ENCODE results near the gene INTS1.

The INTS1 gene

DNA sequence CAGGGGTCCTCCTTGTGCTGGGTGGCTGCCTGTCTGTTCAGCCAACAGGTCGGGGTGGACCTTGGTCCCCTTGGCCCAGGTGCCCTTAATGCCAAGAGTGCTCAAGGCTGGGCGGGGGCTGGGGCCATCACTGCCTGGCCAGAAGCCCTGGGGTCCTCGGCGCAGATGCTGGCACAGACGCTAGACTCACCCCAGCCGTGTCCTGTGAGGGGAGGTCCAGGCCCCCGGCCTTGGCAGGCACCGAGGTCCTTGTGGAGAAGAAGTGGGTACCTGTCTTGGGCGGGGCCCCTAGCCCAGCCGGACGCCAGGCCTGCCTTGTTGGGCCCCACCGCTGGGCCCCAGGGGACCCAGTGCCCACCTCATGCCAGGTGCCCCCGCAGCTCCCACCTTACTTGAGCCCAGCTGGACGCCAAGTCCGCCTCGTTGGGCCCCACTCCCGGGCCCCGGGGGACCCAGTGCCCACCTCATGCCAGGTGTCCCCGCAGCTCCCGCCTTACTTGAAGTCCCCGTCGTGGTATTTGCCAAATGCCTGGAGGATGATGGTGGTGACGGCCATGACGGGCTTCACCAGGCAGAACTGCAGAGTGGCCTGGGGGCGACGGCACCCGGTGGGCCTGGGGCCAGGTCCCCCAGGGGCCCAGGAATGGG, 45.3 kb upstream of the INTS1 start:
- no peak overlapping the region for H3K4me3 ChIP-seq (ENCODE audit: low read depth, low read length)
- no peak for TF ChIP-seq CTCF (IDR thresholded peaks at IDR 0.05; ENCODE audit: low read depth, low read length)
- in situ Hi-C loops (cut with HindIII; ENCODE audit: low sequenced_read_pairs) = no loop called here
- DNase-seq (ENCODE audit: low read depth, low spot score) = no peak

DNA sequence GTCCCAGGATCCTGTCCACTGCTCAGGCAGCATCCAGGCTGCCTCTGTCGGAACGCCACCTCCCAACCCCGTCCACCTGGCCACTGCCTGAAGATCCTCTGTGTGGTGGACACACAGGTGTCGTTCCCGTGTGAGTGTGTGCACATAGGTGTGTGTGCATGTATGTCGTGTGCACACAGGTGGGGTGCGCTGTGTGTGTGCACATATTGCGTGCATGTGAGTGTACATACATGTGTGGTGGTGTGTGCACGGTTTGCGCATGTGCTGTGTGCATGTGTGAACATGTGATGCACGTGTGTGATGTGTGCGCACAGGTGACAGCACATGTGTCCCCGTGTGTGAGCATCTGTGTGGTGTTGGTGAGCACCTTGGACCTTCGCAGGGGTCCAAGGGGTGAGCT, 44.8 kb upstream of the INTS1 start:
- no peak for DNase-seq (ENCODE audit: low read depth, low spot score)
- TF ChIP-seq CTCF (IDR thresholded peaks at IDR 0.05; ENCODE audit: low read depth, low read length) = no peak
- in situ Hi-C loops (cut with HindIII; ENCODE audit: low sequenced_read_pairs) = no loop called here
- H3K4me3 ChIP-seq (ENCODE audit: low read depth, low read length) = no peak overlapping the region

GRCh38 chr7:1548438-1548831, 44.2 kb upstream of the INTS1 start:
- TF ChIP-seq CTCF (IDR thresholded peaks at IDR 0.05; ENCODE audit: low read depth, low read length) = no peak
- no peak for DNase-seq (ENCODE audit: low read depth, low spot score)
- H3K4me3 ChIP-seq (ENCODE audit: low read depth, low read length) = no peak overlapping the region
- in situ Hi-C loops (cut with HindIII; ENCODE audit: low sequenced_read_pairs) = no loop called here

DNA sequence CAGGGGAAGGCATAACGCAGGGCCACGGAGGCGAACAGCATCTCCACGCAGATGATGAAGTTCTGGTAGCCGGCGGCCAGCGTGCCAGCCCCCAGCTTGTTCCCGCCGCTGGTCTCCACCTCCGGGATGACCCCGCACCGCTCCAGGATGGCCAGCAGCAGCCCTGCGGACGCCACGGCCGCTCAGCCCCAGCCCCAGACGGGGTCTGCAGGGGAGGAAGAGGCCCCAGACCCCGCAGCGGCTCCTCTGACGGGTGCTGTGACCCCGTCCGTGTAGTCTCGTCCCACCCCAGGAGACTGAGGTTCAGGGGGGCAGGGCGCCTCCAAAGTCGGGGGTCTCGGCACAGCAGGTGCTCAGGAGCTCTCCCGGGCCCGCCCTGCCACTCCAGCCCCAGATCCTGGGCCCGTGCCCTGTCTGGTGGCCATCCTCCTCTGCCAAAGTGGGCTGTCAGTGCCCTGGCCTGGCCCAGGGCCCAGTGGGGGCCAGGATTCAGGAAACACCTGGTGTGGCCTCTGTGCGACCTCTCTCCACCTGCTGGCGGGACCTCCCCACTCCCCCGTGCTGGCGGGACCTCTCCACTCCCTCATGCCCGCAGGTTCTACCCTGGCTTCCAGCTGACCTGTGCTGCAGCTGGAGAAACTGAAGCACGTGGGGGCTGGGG, 43.7 kb upstream of the INTS1 start:
- TF ChIP-seq CTCF (IDR thresholded peaks at IDR 0.05; ENCODE audit: low read depth, low read length) = no peak
- in situ Hi-C loops (cut with HindIII; ENCODE audit: low sequenced_read_pairs) = no loop called here
- no peak overlapping the region for H3K4me3 ChIP-seq (ENCODE audit: low read depth, low read length)
- DNase-seq (ENCODE audit: low read depth, low spot score) = no peak

GRCh38 chr7:1546909-1547776, 43.0 kb upstream of the INTS1 start:
- H3K4me3 ChIP-seq (ENCODE audit: low read depth, low read length) = no peak overlapping the region
- TF ChIP-seq CTCF (IDR thresholded peaks at IDR 0.05; ENCODE audit: low read depth, low read length) = no peak
- DNase-seq (ENCODE audit: low read depth, low spot score) = no peak
- in situ Hi-C loops (cut with HindIII; ENCODE audit: low sequenced_read_pairs) = no loop called here

DNA sequence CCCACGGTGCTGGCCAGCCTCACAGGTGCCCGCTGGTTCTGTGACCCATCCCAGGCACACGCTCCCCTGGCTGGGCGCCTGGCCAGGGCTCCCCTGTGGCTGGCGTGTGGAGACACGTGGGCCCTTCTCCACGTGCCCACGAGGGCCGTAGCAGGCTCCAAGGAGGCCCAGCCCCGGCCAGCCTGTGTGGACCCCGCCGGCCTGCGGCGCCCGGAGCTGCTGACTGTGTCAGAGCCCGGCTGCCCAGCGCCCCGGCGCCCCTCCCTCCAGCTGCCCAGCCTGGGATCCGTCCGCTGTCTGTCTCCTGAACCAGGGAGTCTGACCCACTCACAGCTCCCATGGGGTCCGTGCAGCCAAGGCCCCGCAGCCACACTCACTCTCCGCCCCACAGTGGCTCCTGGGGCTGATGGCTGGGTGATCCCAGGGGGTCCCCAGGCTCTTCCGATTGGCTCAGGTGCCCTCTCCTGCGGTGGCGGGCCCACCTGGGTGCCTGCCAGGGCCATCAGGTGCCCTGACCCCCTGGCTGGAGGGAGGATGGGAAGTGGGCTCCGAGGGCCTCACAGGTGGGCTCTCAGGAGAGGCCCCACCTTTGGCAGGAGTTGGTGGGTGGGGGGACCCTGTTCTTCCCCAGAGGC, 42.2 kb upstream of the INTS1 start:
- H3K4me3 ChIP-seq (ENCODE audit: low read depth, low read length) = no peak overlapping the region
- in situ Hi-C loops (cut with HindIII; ENCODE audit: low sequenced_read_pairs) = no loop called here
- no peak for DNase-seq (ENCODE audit: low read depth, low spot score)
- TF ChIP-seq CTCF (IDR thresholded peaks at IDR 0.05; ENCODE audit: low read depth, low read length) = no peak

All from astrocyte of the spinal cord (primary cell).